HUES6 (cell line): ENCODE results near the gene ENPP3.

Experiments used
- H3K27ac ChIP-seq: 2 replicates; pipeline ENCODE4 v1.7.0; 2013; ENCODE audit warnings: low read depth, mild to moderate bottlenecking, low read length, inconsistent platforms
- H3K27me3 ChIP-seq: 2 replicates; pipeline ENCODE4 v1.6.1; 2013; ENCODE audit warnings: low read length; ENCODE audit not compliant: control insufficient read depth, insufficient read depth
- H3K36me3 ChIP-seq: 2 replicates; pipeline ENCODE4 v1.6.1; 2013; ENCODE audit warnings: low read length; ENCODE audit not compliant: control insufficient read depth, insufficient read depth
- H3K4me1 ChIP-seq: 2 replicates; pipeline ENCODE4 v1.6.1; 2013; ENCODE audit warnings: low read length; ENCODE audit not compliant: control insufficient read depth, insufficient read depth
- H3K4me3 ChIP-seq: 2 replicates; pipeline ENCODE4 v1.5.1; 2013; ENCODE audit warnings: low read depth, low read length
- H3K9ac ChIP-seq: one replicate; pipeline ENCODE4 v1.6.1; 2013; ENCODE audit warnings: mild to moderate bottlenecking, low read length
- H3K9me3 ChIP-seq: 2 replicates; pipeline ENCODE4 v1.6.1; 2013; ENCODE audit warnings: low read depth, low read length; ENCODE audit not compliant: control insufficient read depth, insufficient read depth

Gene ENPP3

DNA sequence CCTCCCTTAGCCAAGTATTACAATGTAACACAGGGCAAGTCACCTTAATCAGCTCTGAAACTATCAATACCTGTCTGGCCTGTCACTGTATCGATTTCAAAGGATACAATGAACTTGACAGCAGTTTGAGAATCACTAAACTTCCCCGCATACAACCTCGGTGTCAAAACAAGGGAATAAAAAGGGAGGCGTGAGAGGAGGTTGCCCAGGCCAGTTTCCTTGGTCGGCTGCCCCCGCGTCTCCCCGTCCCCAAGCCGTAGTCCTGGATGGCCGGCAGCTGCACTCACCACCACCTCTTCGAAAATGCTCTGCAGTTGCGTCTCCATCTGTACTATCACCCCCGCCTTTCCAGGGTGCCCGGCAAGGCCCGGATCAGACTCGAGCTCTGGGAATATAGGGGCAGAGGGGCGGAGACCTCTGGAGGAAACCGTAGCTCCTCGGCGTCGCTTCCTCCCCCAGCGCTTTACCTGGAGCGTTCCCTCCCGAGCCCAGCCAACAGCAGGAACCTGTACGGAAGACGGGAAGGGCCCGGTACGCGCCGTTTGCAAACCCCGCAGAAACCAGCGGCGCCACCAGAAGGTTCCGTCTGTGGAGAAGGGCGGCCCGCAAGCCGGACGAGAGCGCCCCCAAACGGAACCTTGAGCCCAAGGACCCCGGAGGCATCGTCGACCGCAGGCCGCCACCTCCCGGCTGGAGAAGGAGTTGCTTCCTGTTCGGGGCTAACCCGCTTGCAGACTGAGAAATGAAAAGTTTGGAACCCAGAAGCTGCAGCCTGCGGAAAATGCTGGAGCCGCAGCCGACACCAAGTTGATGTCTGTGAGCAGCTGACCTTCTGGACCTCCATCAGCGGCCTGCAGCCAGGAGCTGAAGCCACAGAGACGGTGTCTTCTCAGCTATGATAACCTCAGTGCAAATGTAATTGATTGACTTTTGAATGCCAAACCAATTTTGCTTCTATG is 9.1 kb upstream of the ENPP3 start, which contains the start of gene MED23:
TSS of gene MED23 (minus strand) at position 519 of the 959 bp plus-strand sequence. CDS start at position 326, 193 bp downstream.
- H3K27me3 ChIP-seq, result peaks cover 3% of the 10 kb centered on the region; the same call in 1 of the 2 replicates
- H3K4me3 ChIP-seq, result peak within 1 kb of the TSS; percentile 89
- peak within 1 kb of the TSS; percentile 79 for H3K9ac ChIP-seq
- peak within 1 kb of the TSS; percentile 11; the same call in 1 of the 2 replicates for H3K27ac ChIP-seq
- H3K4me1 ChIP-seq, result peaks cover 8% of the 10 kb centered on the region; the same call in 1 of the 2 replicates
- peaks cover 26% of the 10 kb centered on the region for H3K36me3 ChIP-seq
- no peaks in the 10 kb centered on the region for H3K9me3 ChIP-seq

DNA sequence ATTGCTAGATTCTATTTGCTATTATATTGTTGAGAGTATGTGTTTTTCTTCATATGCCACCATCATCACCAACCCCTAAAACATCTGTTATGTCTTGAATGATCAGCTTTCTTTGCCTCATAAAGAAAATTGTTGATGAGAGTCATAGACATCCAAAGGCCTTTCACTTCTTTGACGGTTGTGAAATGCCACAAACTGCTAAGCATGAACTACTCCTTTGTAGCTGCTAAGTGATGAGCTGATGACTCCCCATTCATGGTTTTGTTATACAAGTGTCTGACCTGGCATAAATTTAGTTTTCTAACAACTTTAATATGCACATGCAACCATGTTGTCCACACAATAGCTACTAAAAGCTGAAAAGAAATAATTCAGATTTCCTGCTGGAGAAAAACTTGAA is 8.4 kb upstream of the ENPP3 start:
- Histone ChIP-seq H3K27me3 (peaks cover 3% of the 10 kb centered on the region; the same call in 1 of the 2 replicates), H3K36me3 (peaks cover 19% of the 10 kb centered on the region), H3K4me1 (peaks cover 8% of the 10 kb centered on the region; the same call in 1 of the 2 replicates), H3K9ac (no peak overlapping the region), H3K9me3 (no peaks in the 10 kb centered on the region), H3K4me3 (peak overlapping the region; percentile 22; the same call in 1 of the 2 replicates), H3K27ac (no peak overlapping the region)

DNA sequence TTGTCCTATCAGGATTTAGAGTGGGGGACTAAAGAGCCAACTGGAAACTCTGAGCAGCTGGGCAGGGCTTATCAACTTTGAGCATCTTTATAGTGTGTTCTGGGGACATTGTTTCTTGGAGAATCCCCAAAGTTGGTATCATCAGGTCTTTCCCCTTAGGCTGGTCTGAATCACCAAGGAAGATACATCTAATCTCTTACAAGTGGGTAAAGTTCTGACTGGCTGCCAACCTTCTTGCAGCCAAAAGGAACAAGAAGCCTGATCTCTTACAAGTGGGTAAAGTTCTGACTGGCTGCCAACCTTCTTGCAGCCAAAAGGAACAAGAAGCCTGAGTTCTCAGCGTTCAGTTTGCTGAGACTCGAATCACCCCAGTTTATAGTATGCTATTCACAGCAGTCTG is 7.5 kb upstream of the ENPP3 start:
- no peaks in the 10 kb centered on the region for H3K9me3 ChIP-seq
- H3K9ac ChIP-seq, result no peak overlapping the region
- H3K36me3 ChIP-seq, result peaks cover 9% of the 10 kb centered on the region
- peaks cover 8% of the 10 kb centered on the region; the same call in 1 of the 2 replicates for H3K4me1 ChIP-seq
- H3K27me3 ChIP-seq, result peaks cover 3% of the 10 kb centered on the region; the same call in 1 of the 2 replicates
- H3K4me3 ChIP-seq, result no peak overlapping the region
- H3K27ac ChIP-seq, result no peak overlapping the region

DNA sequence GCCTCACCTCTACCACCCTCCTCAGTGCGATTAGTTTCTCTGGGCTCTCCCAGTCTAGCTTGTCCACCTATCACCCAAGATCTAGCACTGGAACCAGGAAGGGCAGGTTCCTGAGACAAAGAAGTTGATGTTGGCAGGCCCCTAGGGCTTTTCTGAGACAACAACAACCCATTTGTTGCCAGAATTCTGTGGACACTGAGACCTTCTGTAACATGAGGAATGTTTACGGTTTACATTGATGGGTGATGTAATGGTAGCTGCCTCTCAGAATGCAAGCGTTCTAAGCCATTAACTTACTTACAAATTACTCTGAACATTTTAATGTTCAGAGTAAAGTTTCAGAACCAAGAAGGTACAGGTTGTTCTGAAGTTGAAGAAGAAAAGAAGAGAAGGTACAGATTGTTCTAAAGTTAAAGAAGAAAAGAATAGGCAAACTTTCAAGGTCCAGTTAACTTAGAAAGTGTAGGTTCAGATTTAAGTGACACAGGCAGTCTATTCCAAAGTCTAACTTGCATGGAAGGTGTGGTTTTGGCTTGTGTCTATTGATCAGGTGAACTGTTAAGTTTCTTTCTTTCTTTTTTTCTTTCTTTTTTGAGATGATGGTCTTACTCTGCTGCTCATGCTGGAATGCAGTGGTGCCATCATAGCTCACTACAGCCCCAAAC is 5.3 kb upstream of the ENPP3 start:
- Histone ChIP-seq H3K36me3 (no peaks in the 10 kb centered on the region), H3K4me3 (no peak overlapping the region), H3K9ac (no peak overlapping the region), H3K27me3 (peaks cover 3% of the 10 kb centered on the region; the same call in 1 of the 2 replicates), H3K9me3 (no peaks in the 10 kb centered on the region), H3K27ac (no peak overlapping the region), H3K4me1 (peaks cover 8% of the 10 kb centered on the region; the same call in 1 of the 2 replicates)

DNA sequence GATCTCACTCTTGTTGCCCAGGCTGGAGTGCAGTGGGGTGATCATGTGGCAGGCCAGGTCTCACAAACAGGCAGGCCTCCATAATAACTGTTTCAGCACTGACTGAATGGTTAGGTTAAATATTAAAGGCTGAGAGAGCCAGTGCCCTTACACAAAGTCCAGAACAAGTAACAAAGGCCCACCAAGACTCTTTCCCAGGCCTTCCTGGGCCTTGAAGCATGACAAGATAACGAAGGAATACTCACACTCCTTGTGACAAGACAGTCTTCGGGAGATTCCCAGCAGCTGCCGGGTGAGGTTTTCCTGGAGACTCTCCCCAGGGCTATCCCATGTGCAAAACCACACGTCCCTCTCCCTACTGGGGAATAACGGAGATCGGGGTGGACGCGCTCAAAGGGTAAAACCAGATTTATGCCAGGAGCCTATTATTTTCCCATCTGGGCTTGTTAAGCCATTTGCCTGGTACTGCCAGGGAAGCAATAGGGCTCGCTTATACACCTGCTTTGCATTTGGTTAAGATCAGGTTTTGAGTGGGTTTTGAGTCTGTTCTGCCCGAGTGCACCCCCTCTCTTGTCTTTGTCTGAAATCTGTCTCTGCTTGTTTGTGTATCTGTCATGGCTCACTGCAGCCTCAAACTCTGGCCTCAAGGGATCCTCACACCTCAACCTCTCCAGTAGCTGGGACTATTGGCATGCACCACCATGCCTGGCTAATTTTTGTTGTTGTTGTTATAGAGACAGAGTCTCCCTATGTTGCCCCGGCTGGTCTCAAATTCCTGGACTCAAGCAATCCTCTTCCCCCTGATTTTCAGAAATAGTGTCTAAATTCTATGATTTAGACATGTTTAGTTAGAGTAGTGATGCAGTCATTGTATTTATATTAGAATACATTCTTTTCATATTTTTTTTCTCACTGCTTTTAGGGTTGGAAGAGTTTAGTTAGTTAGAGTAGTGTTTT is 1.4 kb upstream of the ENPP3 start:
- no peaks in the 10 kb centered on the region for H3K9me3 ChIP-seq
- H3K9ac ChIP-seq, result no peak overlapping the region
- no peaks in the 10 kb centered on the region for H3K36me3 ChIP-seq
- H3K4me3 ChIP-seq, result no peak overlapping the region
- no peak overlapping the region for H3K27ac ChIP-seq
- no peaks in the 10 kb centered on the region for H3K4me1 ChIP-seq
- H3K27me3 ChIP-seq, result peaks cover 3% of the 10 kb centered on the region; the same call in 1 of the 2 replicates

DNA sequence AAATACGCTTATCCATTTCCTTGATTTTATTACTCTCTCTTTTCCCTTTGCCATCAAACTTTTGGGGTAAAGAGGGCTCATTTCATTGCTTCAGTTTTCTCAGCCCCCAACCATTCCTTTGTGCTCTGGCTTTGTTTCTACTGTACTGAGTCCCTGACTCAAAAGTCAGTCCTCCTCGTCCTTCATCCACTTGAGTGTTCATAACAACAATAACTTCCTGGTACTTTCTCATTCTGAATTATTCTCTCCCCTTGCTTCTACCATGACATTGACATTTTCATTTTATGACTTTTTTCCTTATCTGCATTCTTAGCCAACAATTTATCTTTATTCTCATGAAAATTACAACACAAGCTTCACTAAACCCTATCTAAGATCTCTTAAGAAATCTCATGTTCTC is 911 bp downstream of the ENPP3 start:
- Histone ChIP-seq H3K27ac (no peak overlapping the region), H3K36me3 (no peaks in the 10 kb centered on the region), H3K4me3 (no peak overlapping the region), H3K9ac (no peak overlapping the region), H3K27me3 (no peaks in the 10 kb centered on the region), H3K4me1 (no peaks in the 10 kb centered on the region), H3K9me3 (no peaks in the 10 kb centered on the region)

DNA sequence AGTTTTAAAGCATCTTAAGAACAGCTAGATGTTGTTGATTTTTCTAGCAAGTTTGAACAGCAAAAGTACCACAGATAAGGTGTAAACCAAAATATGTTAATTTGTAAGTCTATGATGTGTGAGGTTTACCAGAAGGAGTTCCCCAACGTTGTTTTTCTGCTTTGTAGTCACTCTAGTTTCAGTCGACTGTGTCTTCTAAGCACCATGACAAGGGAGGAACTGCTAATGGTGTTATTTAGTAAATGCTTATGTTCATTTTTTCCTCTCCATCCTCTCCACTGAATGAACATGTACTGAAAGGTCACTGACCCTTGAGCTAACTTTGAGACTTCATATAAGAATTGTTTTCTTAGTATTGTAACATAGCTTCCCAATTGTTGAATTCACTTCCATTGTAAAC is 3.0 kb downstream of the ENPP3 start:
- Histone ChIP-seq H3K4me3 (no peak overlapping the region), H3K27ac (no peak overlapping the region), H3K36me3 (no peaks in the 10 kb centered on the region)

DNA sequence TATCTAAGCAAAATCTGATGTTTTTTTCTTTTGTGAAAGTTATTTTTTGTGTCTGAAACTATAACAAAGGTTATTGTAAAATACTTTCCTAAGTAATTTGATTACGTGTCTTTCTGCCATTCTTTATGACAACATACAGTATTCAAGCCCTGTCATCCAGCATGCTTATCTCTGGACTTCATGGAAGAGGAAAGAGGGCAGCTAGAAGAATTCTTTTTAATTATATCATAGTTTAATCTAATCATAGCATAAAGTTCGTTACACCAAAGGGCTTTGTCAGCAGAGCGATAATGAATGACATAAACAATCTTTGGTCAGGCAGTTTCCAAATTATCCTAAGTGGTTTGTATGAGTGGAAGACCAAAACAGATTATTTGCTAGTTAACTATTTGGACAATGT is 3.5 kb downstream of the ENPP3 start:
- Histone ChIP-seq H3K27ac (no peak overlapping the region), H3K9me3 (no peaks in the 10 kb centered on the region), H3K4me3 (no peak overlapping the region)

More for the DNA sequence above, 3.0 kb downstream of the ENPP3 start:
- H3K9ac ChIP-seq, result no peak overlapping the region
- H3K9me3 ChIP-seq, result no peaks in the 10 kb centered on the region
- H3K27me3 ChIP-seq, result 0 out of 2 replicates have a peak, but pooled peaks cover 2% of the 10 kb centered on the region
- H3K4me1 ChIP-seq, result no peaks in the 10 kb centered on the region

DNA sequence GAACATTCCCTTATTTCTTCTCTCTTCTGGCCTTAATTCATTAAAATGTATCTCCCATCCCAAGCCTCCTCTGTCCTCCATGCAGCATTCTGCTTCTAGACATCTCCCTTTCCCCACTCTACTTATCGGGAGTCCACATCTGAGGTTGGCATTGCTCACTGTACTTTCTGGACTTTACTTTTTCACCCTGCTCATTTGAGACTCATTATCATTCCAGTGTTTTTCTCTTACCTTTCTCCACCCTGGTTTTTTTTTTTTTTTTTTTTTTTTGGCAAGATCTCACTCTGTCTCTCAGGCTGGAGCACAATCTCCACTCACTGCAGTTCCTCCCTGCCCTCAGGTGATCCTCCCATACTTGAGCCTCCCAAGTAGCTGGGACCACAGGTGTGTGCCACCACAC is 4.5 kb downstream of the ENPP3 start:
- H3K9ac ChIP-seq, result no peak overlapping the region
- no peaks in the 10 kb centered on the region for H3K4me1 ChIP-seq
- no peak overlapping the region for H3K27ac ChIP-seq
- no peaks in the 10 kb centered on the region for H3K9me3 ChIP-seq
- H3K36me3 ChIP-seq, result no peaks in the 10 kb centered on the region
- no peak overlapping the region for H3K4me3 ChIP-seq
- H3K27me3 ChIP-seq, result peaks cover 4% of the 10 kb centered on the region; the same call in 1 of the 2 replicates

More for the DNA sequence above, 3.5 kb downstream of the ENPP3 start:
- H3K36me3 ChIP-seq, result no peaks in the 10 kb centered on the region
- H3K9ac ChIP-seq, result no peak overlapping the region
- H3K27me3 ChIP-seq, result peaks cover 4% of the 10 kb centered on the region; the same call in 1 of the 2 replicates
- H3K4me1 ChIP-seq, result no peaks in the 10 kb centered on the region

DNA sequence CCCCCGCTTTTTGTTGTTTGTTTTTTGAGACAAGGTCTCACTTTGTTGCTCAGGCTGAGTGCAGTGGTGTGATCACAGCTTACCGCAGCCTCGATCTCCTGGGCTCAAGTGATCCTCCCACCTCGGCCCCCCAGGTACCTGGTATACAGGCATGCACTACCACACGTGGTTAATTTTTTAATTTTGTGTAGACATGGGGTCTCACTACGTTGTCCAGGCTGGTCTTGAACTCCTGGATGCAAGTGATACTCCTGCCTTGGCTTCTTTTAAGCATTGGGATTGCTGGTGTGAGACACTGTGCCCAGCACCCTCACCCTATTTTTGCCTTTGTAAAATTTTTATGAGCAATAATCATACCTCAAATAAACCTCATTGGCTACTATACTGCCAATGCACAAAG is 5.5 kb downstream of the ENPP3 start:
- Histone ChIP-seq H3K9me3 (no peaks in the 10 kb centered on the region), H3K4me1 (no peaks in the 10 kb centered on the region), H3K27me3 (peaks cover 4% of the 10 kb centered on the region; the same call in 1 of the 2 replicates), H3K27ac (no peak overlapping the region), H3K4me3 (no peak overlapping the region), H3K36me3 (no peaks in the 10 kb centered on the region), H3K9ac (no peak overlapping the region)
